ENCODE results near the gene MAMDC4.
"Not testable (repeated sequence)": the region's sequence is repeated elsewhere in the genome, so short reads cannot be mapped to it uniquely, and the experiment has no call there.

MAMDC4 gene

GRCh38 chr9:136825295-136826187 is 26.6 kb upstream of the MAMDC4 start:
- DNase-seq (ENCODE audit: low read depth in 2 of 2): no peak

GRCh38 chr9:136826188-136826541 is 26.0 kb upstream of the MAMDC4 start:
- no peak for DNase-seq (ENCODE audit: low read depth in 2 of 2)

- DNase-seq (ENCODE audit: low read depth in 2 of 2): no peak
These were observed 25.2 kb upstream of the MAMDC4 start for GRCh38 chr9:136826703-136827582.

GRCh38 chr9:136827794-136828473 is 24.2 kb upstream of the MAMDC4 start:
- DNase-seq (ENCODE audit: low read depth in 2 of 2): no peak

- DNase-seq (ENCODE audit: low read depth in 2 of 2): no peak
These were observed 23.5 kb upstream of the MAMDC4 start for GRCh38 chr9:136828474-136829140.

- DNase-seq (ENCODE audit: low read depth in 2 of 2): no peak
These were observed 22.7 kb upstream of the MAMDC4 start for GRCh38 chr9:136829412-136829811.

- no peak for DNase-seq (ENCODE audit: low read depth in 2 of 2)
These were observed 21.9 kb upstream of the MAMDC4 start for GRCh38 chr9:136829981-136830885.

- DNase-seq (ENCODE audit: low read depth in 2 of 2): no peak
These were observed 21.0 kb upstream of the MAMDC4 start for GRCh38 chr9:136831002-136831719.

- no peak for DNase-seq (ENCODE audit: low read depth in 2 of 2)
These were observed 20.4 kb upstream of the MAMDC4 start for GRCh38 chr9:136831720-136832104.

GRCh38 chr9:136832581-136832980 is 19.6 kb upstream of the MAMDC4 start:
- no peak for DNase-seq (ENCODE audit: low read depth in 2 of 2)

- not testable (repeated sequence) for DNase-seq (ENCODE audit: low read depth in 2 of 2)
These were observed 18.6 kb upstream of the MAMDC4 start for GRCh38 chr9:136833381-136834048.

GRCh38 chr9:136835162-136835931 is 16.8 kb upstream of the MAMDC4 start:
- no peak for DNase-seq (ENCODE audit: low read depth in 2 of 2)

- DNase-seq (ENCODE audit: low read depth in 2 of 2): no peak
These were observed 15.9 kb upstream of the MAMDC4 start for GRCh38 chr9:136835932-136836904.

GRCh38 chr9:136837146-136837855 is 14.8 kb upstream of the MAMDC4 start:
- DNase-seq (ENCODE audit: low read depth in 2 of 2): no peak

- not testable (repeated sequence) for DNase-seq (ENCODE audit: low read depth in 2 of 2)
These were observed 14.3 kb upstream of the MAMDC4 start for GRCh38 chr9:136837856-136838277.

Measured in fibroblast of skin of left quadriceps (primary cell).